H4 (cell line): ENCODE data around the gene EFHD2. TPM values are rescaled to one million over a fixed set of nuclear protein-coding genes. Genes with fewer than 3 reads are reported as not detected.
"Not testable (repeated sequence)": the region's sequence is repeated elsewhere in the genome, so short reads cannot be mapped to it uniquely, and the experiment has no call there.

Experiments used
- DNase-seq: peaks from one replicate; pipeline ENCODE4 v3.0.0-alpha.2; 2015; ENCODE audit warnings: low spot score
- total RNA-seq: library from RNA; depleted of rRNA; stranded (reverse); fragments of >200 nt; shearing (Covaris generic); gene quantifications from 2 replicates; pipeline ENCODE4 v1.2.3, GENCODE V29; 2014

EFHD2 gene
- total RNA-seq, 1 experiment from 2014 or later: 30.8 TPM

- DNase-seq: no peak
These were observed 43.3 kb downstream of the EFHD2 start for GRCh38 chr1:15452866-15453571.

GRCh38 chr1:15453734-15454133 lies 44.0 kb downstream of the EFHD2 start:
- no peak for DNase-seq

- DNase-seq: peak; percentile 44
These were observed 44.6 kb downstream of the EFHD2 start for GRCh38 chr1:15454256-15454655.

GRCh38 chr1:15455522-15455921 lies 45.8 kb downstream of the EFHD2 start:
- DNase-seq: peak; percentile 50

DNA sequence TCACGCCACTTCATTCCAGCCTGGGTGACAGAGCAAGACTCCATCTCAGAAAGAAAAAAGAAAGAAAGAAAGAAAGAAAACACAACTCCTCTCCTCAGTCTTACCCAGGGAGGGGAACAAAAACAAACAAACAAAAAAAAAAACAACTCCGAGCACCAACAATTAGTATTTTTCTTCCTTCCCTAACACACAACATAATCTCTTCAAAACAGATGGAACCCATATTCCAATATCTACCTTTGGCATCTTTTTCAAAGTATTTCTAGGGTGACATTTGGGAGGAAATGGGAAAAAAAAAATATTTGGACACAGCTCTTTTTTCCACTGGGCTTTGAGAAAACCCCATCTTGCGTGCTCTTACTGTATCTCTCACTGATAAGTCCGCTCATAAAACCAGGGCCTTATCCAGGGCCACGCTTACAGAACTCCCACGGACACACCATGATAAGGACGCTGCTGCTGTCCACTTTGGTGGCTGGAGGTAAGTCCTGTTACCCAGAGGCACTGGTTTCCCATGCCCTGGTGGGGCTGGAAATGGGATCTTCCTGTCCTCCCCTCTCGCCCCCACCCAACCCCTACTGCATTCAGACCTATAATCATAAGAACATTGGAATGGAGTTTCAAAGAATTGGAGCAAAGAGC lies 46.7 kb downstream of the EFHD2 start, which contains the start of gene CELA2A:
CELA2A (plus strand) TSS at position 420 of the 642 bp plus-strand sequence; CDS start at position 442, 22 bp downstream.
- DNase-seq: no peak

DNA sequence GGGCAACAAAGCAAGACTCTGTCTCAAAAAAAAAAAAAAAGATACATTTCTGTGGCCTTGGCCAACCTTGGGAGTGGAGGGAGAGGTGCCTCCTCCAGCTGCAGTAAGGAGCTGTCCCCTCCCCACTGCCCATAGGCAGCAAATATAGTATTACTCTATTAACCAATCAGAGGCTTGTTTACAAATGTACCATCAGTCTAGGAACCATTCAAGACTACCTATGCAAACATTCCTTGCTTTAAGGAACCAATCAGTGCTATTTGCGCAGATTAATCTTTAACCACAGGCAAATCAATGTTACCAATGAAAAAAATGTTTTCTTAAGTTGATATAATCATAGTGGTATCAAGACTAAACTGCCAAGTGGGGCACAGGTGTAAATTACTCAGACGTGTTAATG lies 47.9 kb downstream of the EFHD2 start:
- DNase-seq: no peak

GRCh38 chr1:15458388-15458787 lies 48.7 kb downstream of the EFHD2 start:
- DNase-seq: not testable (repeated sequence)

- peak; percentile 60 for DNase-seq
These were observed 50.4 kb downstream of the EFHD2 start for GRCh38 chr1:15459771-15460707.

DNA sequence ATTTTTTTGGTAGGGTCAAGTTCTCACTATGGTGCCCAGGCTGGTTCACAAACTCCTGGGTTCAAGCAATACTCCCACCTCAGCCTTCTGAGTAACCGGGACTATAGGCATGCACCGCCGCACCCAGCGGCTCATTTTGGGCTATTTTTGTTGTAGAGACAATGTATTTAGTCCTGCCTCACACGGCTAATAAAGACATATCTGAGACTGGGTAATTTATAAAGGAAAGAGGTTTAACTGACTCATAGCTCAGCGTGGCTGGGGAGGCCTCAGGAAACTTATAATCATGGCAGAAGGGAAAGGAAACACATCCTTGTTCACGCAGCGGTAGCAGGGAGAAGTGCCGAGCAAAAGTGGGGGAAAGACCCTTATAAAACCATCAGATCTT lies 51.0 kb downstream of the EFHD2 start:
- no peak for DNase-seq

DNA sequence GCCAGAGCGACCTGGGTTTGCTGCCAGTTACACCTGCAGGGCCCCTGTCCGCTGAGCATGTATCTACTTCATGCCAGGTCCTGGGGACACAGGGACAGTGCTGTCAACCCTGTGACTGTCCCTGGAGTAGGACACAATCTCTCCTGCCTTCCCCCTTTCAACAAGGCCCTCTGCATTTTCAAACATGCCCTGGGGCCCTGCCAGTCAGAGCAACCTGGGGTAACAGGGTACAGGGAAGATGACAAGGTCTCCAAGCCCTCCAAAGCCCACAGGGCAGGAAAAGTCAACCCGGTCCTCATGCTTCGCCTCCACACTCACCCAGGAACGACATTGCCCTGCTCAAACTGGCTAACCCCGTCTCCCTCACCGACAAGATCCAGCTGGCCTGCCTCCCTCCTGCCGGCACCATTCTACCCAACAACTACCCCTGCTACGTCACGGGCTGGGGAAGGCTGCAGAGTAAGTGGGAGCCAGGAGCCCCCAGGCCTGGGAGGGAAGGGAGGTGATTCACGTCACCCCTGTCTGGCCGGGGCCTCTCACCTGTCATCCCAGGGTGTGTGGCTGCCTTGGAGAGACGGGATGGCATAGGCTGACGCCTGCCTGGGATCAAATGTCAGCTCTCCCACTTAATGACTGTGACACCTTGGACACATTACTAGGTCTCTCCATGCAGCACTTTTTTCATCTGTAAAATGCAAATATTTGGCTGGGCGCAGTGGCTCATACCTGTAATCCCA lies 53.5 kb downstream of the EFHD2 start:
- DNase-seq: not testable (repeated sequence)

DNA sequence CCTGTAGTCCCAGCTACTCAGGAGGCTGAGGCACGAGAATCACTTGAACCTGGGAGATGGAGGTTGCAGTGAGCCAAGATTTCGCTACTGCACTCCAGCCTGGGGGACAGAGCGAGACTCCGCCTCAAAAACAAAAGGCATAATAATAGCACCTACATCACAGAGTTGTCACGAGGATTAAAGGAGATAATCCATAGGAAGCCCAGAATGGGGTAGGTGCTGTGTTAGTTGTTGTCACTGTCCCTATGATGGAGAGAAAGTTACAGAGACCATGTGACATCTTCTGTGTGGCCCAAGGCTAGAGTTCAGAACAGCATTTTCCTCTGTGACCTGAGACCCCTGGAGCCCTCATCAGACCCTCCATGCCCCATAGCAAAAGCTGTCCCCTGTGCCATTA lies 54.2 kb downstream of the EFHD2 start:
- not testable (repeated sequence) for DNase-seq

DNA sequence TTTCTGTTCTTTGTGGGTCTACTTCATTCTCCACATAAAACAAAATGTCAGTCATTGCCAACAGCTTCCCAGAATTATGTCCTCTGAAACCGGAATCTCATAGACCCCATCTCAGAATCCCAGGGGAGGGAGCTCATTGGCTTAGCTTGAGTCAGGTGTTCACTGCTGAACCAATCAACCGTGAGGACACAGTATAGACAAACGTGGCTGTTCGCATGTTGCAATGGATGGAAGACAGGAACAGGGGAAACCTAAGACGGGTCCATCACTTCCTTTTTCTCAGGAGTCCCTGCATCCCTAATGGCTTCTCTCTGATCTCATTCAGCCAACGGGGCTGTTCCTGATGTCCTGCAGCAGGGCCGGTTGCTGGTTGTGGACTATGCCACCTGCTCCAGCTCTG lies 56.0 kb downstream of the EFHD2 start:
- DNase-seq: no peak

GRCh38 chr1:15466955-15467625 lies 57.4 kb downstream of the EFHD2 start:
- not testable (repeated sequence) for DNase-seq

DNA sequence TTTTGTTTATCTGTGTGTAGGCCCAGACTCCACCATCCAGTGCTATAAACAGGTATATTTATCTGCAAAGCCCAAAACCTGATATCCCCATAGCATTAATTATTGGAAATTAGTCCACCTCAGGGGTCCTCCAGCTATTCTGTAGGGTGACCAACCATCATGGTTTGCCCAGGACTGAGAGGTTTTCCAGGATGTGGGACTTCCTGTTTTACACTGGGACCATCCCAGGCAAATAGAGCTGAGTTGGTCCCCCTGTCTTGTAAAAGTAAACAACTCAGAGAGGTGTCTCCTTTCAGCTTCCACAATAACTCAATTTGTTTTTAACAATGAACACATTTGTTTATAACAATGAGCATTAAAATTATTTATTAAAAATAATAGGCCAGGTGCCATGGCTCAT lies 58.5 kb downstream of the EFHD2 start:
- DNase-seq: no peak

- no peak for DNase-seq
These were observed 59.7 kb downstream of the EFHD2 start for GRCh38 chr1:15469361-15469760.

- DNase-seq: not testable (repeated sequence)
These were observed 60.2 kb downstream of the EFHD2 start for GRCh38 chr1:15469821-15470448.

- not testable (repeated sequence) for DNase-seq
These were observed 61.4 kb downstream of the EFHD2 start for GRCh38 chr1:15471067-15471466.

GRCh38 chr1:15471723-15472122 lies 62.0 kb downstream of the EFHD2 start:
- DNase-seq: not testable (repeated sequence)

GRCh38 chr1:15472587-15472986 lies 62.9 kb downstream of the EFHD2 start:
- DNase-seq: no peak

DNA sequence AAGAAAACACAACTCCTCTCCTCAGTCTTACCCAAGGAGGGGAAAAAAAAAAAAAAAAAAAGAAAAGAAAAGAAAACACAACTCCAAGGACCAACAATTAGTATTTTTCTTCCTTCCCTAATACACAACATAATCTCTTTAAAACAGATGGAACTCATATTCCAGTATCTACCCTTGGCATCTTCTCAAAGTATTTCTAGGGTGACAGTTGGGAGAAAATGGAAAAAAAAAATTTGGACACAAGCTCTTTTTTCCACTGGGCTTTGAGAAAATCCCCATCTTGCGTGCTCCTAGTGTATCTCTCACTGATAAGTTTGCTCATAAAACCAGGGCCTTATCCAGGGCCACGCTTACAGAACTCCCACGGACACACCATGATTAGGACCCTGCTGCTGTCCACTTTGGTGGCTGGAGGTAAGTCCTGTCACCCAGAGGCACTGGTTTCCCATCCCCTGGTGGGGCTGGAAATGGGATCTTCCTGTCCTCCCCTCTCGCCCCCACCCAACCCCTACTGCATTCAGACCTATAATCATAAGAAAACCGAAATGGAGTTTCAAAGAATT lies 66.1 kb downstream of the EFHD2 start, which contains the start of gene CELA2B:
CELA2B (plus strand) TSS at position 353 of the 563 bp plus-strand sequence; CDS start at position 375, 22 bp downstream.
- no peak for DNase-seq
